Cortex of kidney (tissue), 1 donor: ENCODE results near the gene RSRC1.
"Not testable (repeated sequence)": the region's sequence is repeated elsewhere in the genome, so short reads cannot be mapped to it uniquely, and the experiment has no call there.

Experiments
- DNase-seq: peaks from one replicate; lab custom pipeline; 2025; lab: John Stamatoyannopoulos, UW

Gene RSRC1

GRCh38 chr3:158101335-158102241 lies 8.3 kb upstream of the RSRC1 start:
- DNase-seq = no peak

GRCh38 chr3:158102242-158103080 lies 7.4 kb upstream of the RSRC1 start:
- no peak for DNase-seq

GRCh38 chr3:158103081-158103886 lies 6.6 kb upstream of the RSRC1 start:
- DNase-seq = no peak

GRCh38 chr3:158103887-158104327 lies 6.0 kb upstream of the RSRC1 start:
- DNase-seq = no peak

DNA sequence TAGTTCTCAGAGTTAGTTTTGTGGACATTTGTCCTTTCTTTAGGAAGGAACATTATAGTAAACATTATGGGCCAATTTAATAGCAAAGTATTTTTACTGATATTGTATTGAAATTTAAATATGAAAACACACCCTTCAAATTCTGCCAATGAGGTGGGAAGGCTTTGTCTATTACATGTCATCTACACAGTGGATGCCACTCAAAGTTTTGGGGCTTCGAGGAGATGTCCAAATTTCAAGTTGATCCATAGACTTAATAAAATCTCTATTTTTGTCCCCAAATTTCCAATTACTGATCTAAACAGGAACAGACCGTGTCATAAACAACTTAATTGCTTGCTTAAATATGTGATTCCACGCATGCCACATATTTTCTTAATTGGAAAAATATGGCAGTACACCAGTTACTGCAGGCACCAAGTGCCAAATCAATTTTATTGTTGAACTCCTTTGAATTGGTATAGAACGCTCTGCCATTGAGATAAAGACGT lies 5.4 kb upstream of the RSRC1 start:
- no peak for DNase-seq

DNA sequence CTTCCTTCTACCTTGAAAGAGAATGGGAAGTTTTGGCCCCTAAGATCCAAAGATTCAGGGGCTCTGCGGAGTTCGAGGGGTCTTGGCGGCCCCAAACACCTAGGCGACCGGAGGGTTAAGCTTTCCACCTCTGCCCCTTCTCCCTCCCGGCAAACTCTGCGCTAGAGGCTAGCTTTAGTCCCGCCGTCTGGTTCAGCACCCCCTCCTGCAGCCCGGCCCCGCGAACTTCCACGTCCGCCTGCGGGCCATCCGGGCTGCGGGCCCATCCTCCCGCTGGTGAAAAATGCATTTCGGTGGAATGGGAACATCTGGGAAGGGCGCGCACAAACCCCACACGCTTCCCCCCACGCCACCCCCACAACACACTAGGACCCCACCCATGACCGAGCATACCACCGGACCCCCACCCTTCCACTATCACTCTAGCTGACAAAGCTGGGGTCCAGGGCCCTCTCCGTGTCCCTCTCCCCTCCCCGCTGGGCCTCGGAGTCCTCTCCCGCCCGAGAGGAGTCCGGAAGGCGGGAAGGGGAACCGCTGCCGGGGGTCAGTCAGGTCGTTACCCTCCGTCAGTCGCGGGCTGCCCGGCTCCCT lies 4.7 kb upstream of the RSRC1 start:
- DNase-seq = no peak

DNA sequence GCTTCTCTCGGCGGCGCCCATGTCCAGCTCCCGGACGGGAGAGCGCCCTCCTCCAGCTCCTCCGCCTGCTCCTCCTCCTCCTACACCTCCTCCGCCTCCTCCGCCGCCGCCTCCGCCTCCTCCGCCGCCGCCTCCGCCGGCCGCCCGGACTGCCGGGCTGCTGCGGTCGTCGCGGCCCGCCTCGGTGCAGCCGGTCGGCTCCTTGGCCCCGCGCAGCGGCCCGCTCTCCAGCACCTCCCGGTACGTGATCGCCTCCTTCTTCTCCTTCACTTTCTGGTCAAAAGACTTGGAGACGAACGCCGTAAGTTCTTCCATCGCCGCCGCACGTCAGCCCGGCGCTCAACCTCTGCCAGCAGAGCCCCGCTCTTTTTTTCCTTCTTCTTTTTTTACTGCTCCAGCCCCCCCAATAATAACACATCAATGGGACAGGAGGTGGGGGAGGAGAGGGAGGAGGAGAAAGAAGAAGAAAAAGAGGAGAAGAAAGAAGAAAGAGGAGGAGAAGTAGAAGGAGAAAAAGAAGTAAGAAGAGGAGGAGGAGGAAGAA lies 4.1 kb upstream of the RSRC1 start:
- no peak for DNase-seq

- no peak for DNase-seq
Observed at GRCh38 chr3:158106766-158107471, 3.0 kb upstream of the RSRC1 start.

- no peak for DNase-seq
Observed at GRCh38 chr3:158107605-158108444, 2.1 kb upstream of the RSRC1 start.

GRCh38 chr3:158108445-158108985 lies 1.4 kb upstream of the RSRC1 start:
- no peak for DNase-seq

DNA sequence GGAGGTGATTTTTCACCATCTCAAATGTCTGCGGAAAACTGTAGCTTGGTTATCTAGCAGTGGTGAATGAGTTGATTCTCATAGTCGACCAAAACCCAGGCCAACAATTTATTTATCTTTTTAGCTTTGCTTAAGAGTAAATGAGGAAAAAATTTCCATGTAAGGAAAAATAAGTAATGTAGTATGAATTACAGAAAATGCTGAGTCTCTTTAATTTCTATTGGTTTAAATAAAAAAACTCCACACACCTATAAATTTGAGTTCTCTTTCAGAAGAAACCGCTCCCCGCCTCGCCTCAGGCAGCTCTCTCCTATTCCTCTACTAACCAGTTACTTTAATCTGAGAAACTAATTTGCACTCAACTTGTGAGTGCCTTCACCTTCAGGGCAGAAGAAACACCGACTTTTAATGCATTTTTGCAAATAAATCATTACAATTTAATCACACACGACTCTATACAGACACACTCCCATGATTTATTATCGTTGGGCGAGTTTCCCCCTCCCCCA lies 540 bp upstream of the RSRC1 start:
- no peak for DNase-seq

- no peak for DNase-seq
Observed at GRCh38 chr3:158110658-158111018, 749 bp downstream of the RSRC1 start.

- no peak for DNase-seq
Observed at GRCh38 chr3:158111861-158112260, 2.0 kb downstream of the RSRC1 start.

- DNase-seq = not testable (repeated sequence)
Observed at GRCh38 chr3:158113595-158113994, 3.7 kb downstream of the RSRC1 start.

- DNase-seq = no peak
Observed at GRCh38 chr3:158120330-158120729, 10.4 kb downstream of the RSRC1 start.

DNA sequence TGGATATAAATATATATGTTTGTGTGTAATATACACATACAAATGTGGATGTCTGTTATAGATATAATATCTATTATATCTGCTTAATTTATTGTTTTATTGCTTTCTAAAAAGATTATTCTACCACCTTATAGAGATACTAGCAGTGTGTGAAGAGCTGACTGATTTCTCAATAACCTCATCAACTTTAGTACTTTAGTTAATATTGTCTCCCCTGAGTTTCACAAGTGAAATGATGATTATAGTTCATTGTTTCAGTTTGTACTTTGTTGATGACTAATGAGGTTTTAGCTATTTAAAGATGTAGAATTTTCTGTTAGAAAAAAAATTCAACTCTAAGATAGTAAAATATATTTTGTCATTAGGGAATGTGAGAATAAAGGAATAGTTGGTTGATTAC lies 11.4 kb downstream of the RSRC1 start:
- DNase-seq = no peak

DNA sequence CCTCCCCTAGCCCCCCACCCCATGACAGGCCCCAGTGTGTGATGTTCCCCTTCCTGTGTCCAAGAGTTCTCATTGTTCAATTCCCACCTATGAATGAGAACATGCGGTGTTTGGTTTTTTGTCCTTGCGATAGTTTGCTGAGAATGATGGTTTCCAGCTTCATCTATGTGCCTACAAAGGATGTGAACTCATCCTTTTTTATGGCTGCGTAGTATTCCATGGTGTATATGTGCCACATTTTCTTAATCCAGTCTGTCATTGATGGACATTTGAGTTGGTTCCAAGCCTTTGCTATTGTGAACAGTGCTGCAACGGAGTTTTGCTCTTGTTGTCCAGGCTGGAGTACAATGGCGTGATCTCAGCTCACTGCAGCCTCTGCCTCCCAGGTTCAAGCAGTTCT lies 12.8 kb downstream of the RSRC1 start:
- not testable (repeated sequence) for DNase-seq

- no peak for DNase-seq
Observed at GRCh38 chr3:158127250-158128219, 17.6 kb downstream of the RSRC1 start.
